ENCODE results near the gene CPZ.

DNA sequence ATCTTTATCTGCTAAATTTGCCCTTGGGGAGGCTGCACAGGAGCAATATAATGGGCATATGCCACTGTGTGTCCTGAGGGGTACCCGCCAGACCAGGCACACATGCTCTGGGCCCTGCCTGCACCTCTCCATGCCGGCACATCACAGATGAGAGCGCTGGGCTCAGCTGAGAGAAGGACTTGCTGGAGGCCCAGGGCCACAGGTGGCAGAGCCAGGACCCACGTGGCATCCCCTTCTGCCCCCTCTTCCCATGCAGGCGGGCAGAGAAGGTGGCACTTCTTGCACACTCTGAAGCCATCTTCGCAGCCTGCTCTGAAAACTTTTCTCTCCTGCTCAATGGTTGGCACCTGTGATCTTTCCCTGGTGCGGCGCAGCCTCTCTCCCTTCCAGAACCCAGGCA is 20.1 kb downstream of the CPZ start:
- TF ChIP-seq, protein P1, sequence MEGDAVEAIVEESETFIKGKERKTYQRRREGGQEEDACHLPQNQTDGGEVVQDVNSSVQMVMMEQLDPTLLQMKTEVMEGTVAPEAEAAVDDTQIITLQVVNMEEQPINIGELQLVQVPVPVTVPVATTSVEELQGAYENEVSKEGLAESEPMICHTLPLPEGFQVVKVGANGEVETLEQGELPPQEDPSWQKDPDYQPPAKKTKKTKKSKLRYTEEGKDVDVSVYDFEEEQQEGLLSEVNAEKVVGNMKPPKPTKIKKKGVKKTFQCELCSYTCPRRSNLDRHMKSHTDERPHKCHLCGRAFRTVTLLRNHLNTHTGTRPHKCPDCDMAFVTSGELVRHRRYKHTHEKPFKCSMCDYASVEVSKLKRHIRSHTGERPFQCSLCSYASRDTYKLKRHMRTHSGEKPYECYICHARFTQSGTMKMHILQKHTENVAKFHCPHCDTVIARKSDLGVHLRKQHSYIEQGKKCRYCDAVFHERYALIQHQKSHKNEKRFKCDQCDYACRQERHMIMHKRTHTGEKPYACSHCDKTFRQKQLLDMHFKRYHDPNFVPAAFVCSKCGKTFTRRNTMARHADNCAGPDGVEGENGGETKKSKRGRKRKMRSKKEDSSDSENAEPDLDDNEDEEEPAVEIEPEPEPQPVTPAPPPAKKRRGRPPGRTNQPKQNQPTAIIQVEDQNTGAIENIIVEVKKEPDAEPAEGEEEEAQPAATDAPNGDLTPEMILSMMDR (IDR thresholded peaks at IDR 0.05) = no peak
- no peak for TF ChIP-seq POLR2A (IDR thresholded peaks at IDR 0.05)
